ENCODE measurements around the gene EFHB.

GRCh38 chr3:19931767-19932188 lies 2.2 kb downstream of the EFHB start:
- TF ChIP-seq CTCF (IDR thresholded peaks at IDR 0.05) (no peak), POLR2A (IDR thresholded peaks at IDR 0.05) (no peak)
